GM23248 (cell line): ENCODE measurements around the gene PTPRD. TPM values are rescaled to one million over a fixed set of nuclear protein-coding genes. Genes with fewer than 3 reads are reported as not detected.

Experiments
- DNase-seq: peaks from one replicate; pipeline ENCODE4 v3.0.0-alpha.2; 2015
- H2AFZ ChIP-seq: fragments of 200-600 bp; sonication (generic); 2 replicates; pipeline ENCODE4 v1.6.1; 2016; ENCODE audit warnings: antibody characterized with exemption
- H3F3A ChIP-seq: fragments of 200-600 bp; sonication (generic); 2 replicates; pipeline ENCODE4 v1.6.1; 2016; ENCODE audit warnings: mild to moderate bottlenecking, antibody characterized with exemption, mixed run types; ENCODE audit not compliant: insufficient read depth
- H3K27ac ChIP-seq: fragments of 200-600 bp; sonication (generic); 2 replicates; pipeline ENCODE4 v1.5.1; 2016; ENCODE audit warnings: mild to moderate bottlenecking
- H3K27me3 ChIP-seq: fragments of 200-600 bp; sonication (generic); replicated peaks from 2 replicates; pipeline ENCODE4 v1.6.1; 2016; ENCODE audit warnings: mild to moderate bottlenecking; ENCODE audit not compliant: insufficient read depth
- H3K36me3 ChIP-seq: fragments of 200-600 bp; sonication (generic); 2 replicates; pipeline ENCODE4 v1.6.1; 2016; ENCODE audit warnings: low read depth, mild to moderate bottlenecking
- H3K4me1 ChIP-seq: fragments of 200-600 bp; sonication (generic); 2 replicates; pipeline ENCODE4 v1.6.1; 2016; ENCODE audit warnings: mild to moderate bottlenecking; ENCODE audit not compliant: insufficient read depth
- H3K4me2 ChIP-seq: fragments of 200-600 bp; sonication (generic); one replicate; pipeline ENCODE4 v1.6.1; 2016; ENCODE audit warnings: mild to moderate bottlenecking; ENCODE audit not compliant: unreplicated experiment
- H3K4me3 ChIP-seq: fragments of 200-600 bp; sonication (generic); 2 replicates; pipeline ENCODE4 v1.5.1; 2016; ENCODE audit warnings: mild to moderate bottlenecking
- H3K79me2 ChIP-seq: fragments of 200-600 bp; sonication (generic); 2 replicates; pipeline ENCODE4 v1.6.1; 2016; ENCODE audit warnings: mild to moderate bottlenecking; ENCODE audit not compliant: insufficient read depth
- H3K9ac ChIP-seq: fragments of 200-600 bp; sonication (generic); 2 replicates; pipeline ENCODE4 v1.6.1; 2016; ENCODE audit warnings: mild to moderate bottlenecking
- H3K9me2 ChIP-seq: fragments of 200-600 bp; sonication (generic); 2 replicates; pipeline ENCODE4 v1.6.1; 2016; ENCODE audit warnings: mixed run types, mild to moderate bottlenecking, moderate library complexity; ENCODE audit not compliant: insufficient read depth
- H3K9me3 ChIP-seq: fragments of 200-600 bp; sonication (generic); one replicate; pipeline ENCODE4 v1.6.1; 2017; ENCODE audit warnings: low read depth
- H4K20me1 ChIP-seq: fragments of 200-600 bp; sonication (generic); 2 replicates; pipeline ENCODE4 v1.6.0; 2016; ENCODE audit not compliant: insufficient read depth
- EZH2 ChIP-seq: fragments of 200-600 bp; sonication (generic); IDR thresholded peaks from 2 replicates; pipeline ENCODE4 v1.6.1; 2018; ENCODE audit warnings: antibody characterized with exemption, mild to moderate bottlenecking; ENCODE audit not compliant: insufficient read depth, poor library complexity, severe bottlenecking
- EZH2phosphoT487 ChIP-seq: fragments of 200-600 bp; sonication (generic); IDR thresholded peaks from 2 replicates; pipeline ENCODE4 v1.6.1; 2018; ENCODE audit warnings: antibody characterized with exemption, moderate library complexity, mild to moderate bottlenecking, low read depth; ENCODE audit not compliant: insufficient read depth
- WGBS, 2 experiments: methylation state at CpG; one replicate each; pipeline ENCODE4 v1.1.6; 2015 to 2017; ENCODE audit warnings: low lambda C conversion rate in 2 of 2, low coverage in 1 of 2; ENCODE audit errors: missing lambda C conversion rate in 2 of 2; 5-methylcytosine and 5-hydroxymethylcytosine counted together
- in situ Hi-C: fragments of 300-500 bp; cut with MboI; formaldehyde crosslinking; loops from 2 replicates; pipeline ENCODE4 v1.15.0; 2020
- polyA plus RNA-seq: library from polyadenylated mRNA; unstranded; fragments of >200 nt; fragmentation: Nextera tagmentation; extraction: Ambion mirVana; gene quantifications from 2 replicates; pipeline ENCODE4 v1.2.1, GENCODE V29; 2016
- total RNA-seq: library from RNA; depleted of rRNA; stranded (reverse); fragments of >200 nt; shearing (Covaris generic); gene quantifications from 2 replicates; pipeline ENCODE4 v1.2.3, GENCODE V29; 2014

The PTPRD gene
- total and polyA plus RNA-seq, 2 experiments from 2014 or later: 0.05 TPM; not detected in 1

GRCh38 chr9:8430945-8431344, 2181.9 kb downstream of the PTPRD start:
- TF ChIP-seq EZH2phosphoT487: no peak
- TF ChIP-seq EZH2: no peak
- WGBS, 2 experiments: 37 to 38% methylated on average over 5 of the region's 5 CpGs
- H3K27ac ChIP-seq: no peak overlapping the region
- H3K4me2 ChIP-seq: no peak overlapping the region
- no peak overlapping the region for H3K9ac ChIP-seq
- H3K9me3 ChIP-seq: no peaks in the 10 kb centered on the region
- no peaks in the 10 kb centered on the region for H3K27me3 ChIP-seq
- H4K20me1 ChIP-seq: no peaks in the 10 kb centered on the region
- no peaks in the 10 kb centered on the region for H3K36me3 ChIP-seq
- no peaks in the 10 kb centered on the region for H3F3A ChIP-seq
- DNase-seq: no peak
- in situ Hi-C loops: no loop called here
- no peaks in the 10 kb centered on the region for H3K79me2 ChIP-seq
- H2AFZ ChIP-seq: no peak overlapping the region
- H3K9me2 ChIP-seq: no peaks in the 10 kb centered on the region
- H3K4me3 ChIP-seq: no peak overlapping the region
- no peaks in the 10 kb centered on the region for H3K4me1 ChIP-seq

GRCh38 chr9:8429768-8430167, 2183.0 kb downstream of the PTPRD start:
- H3K4me1 ChIP-seq: no peaks in the 10 kb centered on the region
- 5 to 16% methylated on average over 1 of the region's 1 CpG for WGBS, 2 experiments
- no peaks in the 10 kb centered on the region for H3K9me2 ChIP-seq
- H3K27ac ChIP-seq: no peak overlapping the region
- H4K20me1 ChIP-seq: no peaks in the 10 kb centered on the region
- no peaks in the 10 kb centered on the region for H3F3A ChIP-seq
- no peaks in the 10 kb centered on the region for H3K79me2 ChIP-seq
- H3K9ac ChIP-seq: no peak overlapping the region
- TF ChIP-seq EZH2phosphoT487 (no peak), EZH2 (no peak)
- no peak for DNase-seq
- H2AFZ ChIP-seq: no peak overlapping the region
- no peaks in the 10 kb centered on the region for H3K36me3 ChIP-seq
- H3K9me3 ChIP-seq: no peaks in the 10 kb centered on the region
- H3K4me3 ChIP-seq: no peak overlapping the region
- no peak overlapping the region for H3K4me2 ChIP-seq
- H3K27me3 ChIP-seq: no peaks in the 10 kb centered on the region
- in situ Hi-C loops: no loop called here

- H3K9me3 ChIP-seq: no peaks in the 10 kb centered on the region
- no peaks in the 10 kb centered on the region for H3K9me2 ChIP-seq
- H4K20me1 ChIP-seq: no peaks in the 10 kb centered on the region
- TF ChIP-seq EZH2: no peak
- no peak for TF ChIP-seq EZH2phosphoT487
- WGBS, 2 experiments: 0% methylated on average over 1 of the region's 1 CpG
- in situ Hi-C loops: no loop called here
- H3K4me2 ChIP-seq: no peak overlapping the region
- no peak overlapping the region for H2AFZ ChIP-seq
- H3K4me1 ChIP-seq: no peaks in the 10 kb centered on the region
- H3K4me3 ChIP-seq: no peak overlapping the region
- DNase-seq: no peak
- no peaks in the 10 kb centered on the region for H3K27me3 ChIP-seq
- H3K9ac ChIP-seq: no peak overlapping the region
- H3K27ac ChIP-seq: no peak overlapping the region
- no peaks in the 10 kb centered on the region for H3F3A ChIP-seq
- H3K36me3 ChIP-seq: no peaks in the 10 kb centered on the region
- H3K79me2 ChIP-seq: no peaks in the 10 kb centered on the region
Observed at GRCh38 chr9:8429157-8429556, 2183.6 kb downstream of the PTPRD start.

GRCh38 chr9:8428389-8428788, 2184.4 kb downstream of the PTPRD start:
- Histone ChIP-seq H3F3A (no peaks in the 10 kb centered on the region), H4K20me1 (no peaks in the 10 kb centered on the region), H3K4me3 (no peak overlapping the region), H3K4me1 (no peaks in the 10 kb centered on the region), H3K9me3 (no peaks in the 10 kb centered on the region), H3K9me2 (no peaks in the 10 kb centered on the region), H3K27ac (no peak overlapping the region), H3K36me3 (no peaks in the 10 kb centered on the region), H3K9ac (no peak overlapping the region), H3K79me2 (no peaks in the 10 kb centered on the region), H3K27me3 (no peaks in the 10 kb centered on the region), H3K4me2 (no peak overlapping the region), H2AFZ (no peak overlapping the region)
- 3 to 5% methylated on average over 3 of the region's 3 CpGs for WGBS, 2 experiments
- TF ChIP-seq EZH2phosphoT487 (no peak), EZH2 (no peak)
- DNase-seq: no peak
- in situ Hi-C loops: no loop called here
